ENCODE data around the gene RPA3. TPM values are rescaled to one million over a fixed set of nuclear protein-coding genes. Genes with fewer than 3 reads are reported as not detected.

The RPA3 gene
- total and polyA plus RNA-seq, 2 of the 13 experiments (the other 11 are each of a cell fraction or from before 2014, with no cell fraction given), result 38.3 to 154 TPM

- TF ChIP-seq MEIS1 (CRISPR knock-in tag; IDR thresholded peaks at IDR 0.05; ENCODE audit: borderline replicate concordance) (no peak), ZNF333 (CRISPR knock-in tag; IDR thresholded peaks at IDR 0.05; ENCODE audit: borderline replicate concordance) (no peak), ZNF772 (CRISPR knock-in tag; IDR thresholded peaks at IDR 0.05) (no peak)
Observed at GRCh38 chr7:7612519-7612918, 105.9 kb downstream of the RPA3 start (continued).

GRCh38 chr7:7609330-7609729 is 109.1 kb downstream of the RPA3 start:
- BruUV-seq (replicated peaks), result no TSS peak
- no peaks in the 10 kb centered on the region for H4K20me1 ChIP-seq (ENCODE audit: insufficient read depth, low read length)
- H3K27me3 ChIP-seq (ENCODE audit: control insufficient read depth in 1 of 2, insufficient read depth in 2 of 2, low read length in 2 of 2), result no peaks in the 10 kb centered on the region
- WGBS (ENCODE audit: low lambda C conversion rate), result 95% methylated on average over 2 of the region's 2 CpGs
- H2AFZ ChIP-seq (ENCODE audit: low read length), result no peak overlapping the region
- no peaks in the 10 kb centered on the region for H3K79me2 ChIP-seq (ENCODE audit: insufficient read depth, low read length)
- peaks cover 0 to 2% of the 10 kb centered on the region in 2 experiments; a peak in 4 of 5 replicates for H3K36me3 ChIP-seq (replicated peaks in 1 of 2; ENCODE audit: control insufficient read depth in 1 of 2, insufficient read depth in 2 of 2, low read length in 2 of 2)
- no peaks in the 10 kb centered on the region for H3K4me1 ChIP-seq (ENCODE audit: insufficient read depth, low read length)
- intact Hi-C loops (cut with micrococcal nuclease; ENCODE audit: unreplicated experiment), result no loop called here
- in situ Hi-C loops (cut with HindIII; ENCODE audit: extremely low pct_ligation_motif_present, low pct_unique_long_range_greater_than_20kb), result no loop called here
- H3K9ac ChIP-seq (ENCODE audit: insufficient read depth, low read depth, low read length), result no peak overlapping the region
- no peak for DNase-seq (ENCODE audit: low spot score)
- no peak overlapping the region for H3K4me2 ChIP-seq (ENCODE audit: low read depth, low read length)
- ATAC-seq, result no peak
- no peak for TF ChIP-seq TFDP1 (CRISPR knock-in tag; IDR thresholded peaks at IDR 0.05; ENCODE audit: borderline replicate concordance)
- no peak for TF ChIP-seq MEIS2 (CRISPR knock-in tag; IDR thresholded peaks at IDR 0.05)
- TF ChIP-seq MYNN (CRISPR knock-in tag; IDR thresholded peaks at IDR 0.05; ENCODE audit: low read depth), result no peak
- peak; percentile 41; the same call in 1 of the 2 replicates for TF ChIP-seq CEBPB (IDR thresholded peaks at IDR 0.05; ENCODE audit: borderline replicate concordance, low read depth, low read length)
- H3K4me3 ChIP-seq (replicated peaks in 1 of 3; ENCODE audit: insufficient read depth in 1 of 3, low read depth in 2 of 3, low read length in 3 of 3), result no peak overlapping the region
- FAIRE-seq, result no peak
- ChIA-PET CTCF (ENCODE audit: low intra/inter-chr PET ratio, low total read pairs) (no interaction called here), POLR2A (no interaction called here)
- no peak overlapping the region for H3K27ac ChIP-seq (ENCODE audit: extremely low read length, insufficient read depth, low read length)
- no peaks in the 10 kb centered on the region for H3K9me3 ChIP-seq (ENCODE audit: low read length)

Measured in HepG2 (cell line).